ENCODE data around the gene ARHGAP22.
A peak's percentile ranks its signal among the peaks of the same experiment; 100 is the strongest.
"Not testable (repeated sequence)": the region's sequence is repeated elsewhere in the genome, so short reads cannot be mapped to it uniquely, and the experiment has no call there.

The ARHGAP22 gene

DNA sequence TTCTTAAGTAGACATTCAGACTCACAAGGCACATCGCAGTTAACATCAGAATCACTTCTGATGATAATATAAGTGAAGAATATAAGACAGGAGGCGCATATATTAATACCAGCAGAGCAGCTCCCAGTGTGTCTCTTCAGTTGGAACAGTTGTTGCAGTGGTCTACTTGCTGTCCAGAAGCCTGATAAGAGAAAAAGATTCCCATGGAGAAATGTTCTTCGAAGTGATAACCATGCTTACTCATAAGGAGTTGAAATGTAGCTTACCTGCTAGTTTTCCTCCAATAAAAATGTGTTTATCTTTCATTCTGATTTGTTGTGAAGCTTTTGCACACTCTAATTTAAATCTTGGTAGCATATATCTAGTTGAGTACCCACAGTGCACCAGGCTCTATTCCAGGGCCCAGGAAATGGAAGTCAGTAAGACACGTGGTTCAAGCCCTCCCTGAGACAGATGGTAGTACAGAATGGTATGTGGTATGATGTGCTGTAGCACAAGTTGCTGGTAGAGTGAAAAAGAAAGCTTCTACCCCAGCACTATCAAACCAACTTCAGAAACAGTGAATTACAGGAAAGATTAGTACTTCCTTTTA is 174.4 kb downstream of the ARHGAP22 start:
- no peak for DNase-seq (ENCODE audit: low spot score)

- no peak for DNase-seq (ENCODE audit: low spot score)
These were observed 175.6 kb downstream of the ARHGAP22 start for GRCh38 chr10:48429309-48429708.

GRCh38 chr10:48428896-48429295 is 176.0 kb downstream of the ARHGAP22 start:
- no peak for DNase-seq (ENCODE audit: low spot score)

DNA sequence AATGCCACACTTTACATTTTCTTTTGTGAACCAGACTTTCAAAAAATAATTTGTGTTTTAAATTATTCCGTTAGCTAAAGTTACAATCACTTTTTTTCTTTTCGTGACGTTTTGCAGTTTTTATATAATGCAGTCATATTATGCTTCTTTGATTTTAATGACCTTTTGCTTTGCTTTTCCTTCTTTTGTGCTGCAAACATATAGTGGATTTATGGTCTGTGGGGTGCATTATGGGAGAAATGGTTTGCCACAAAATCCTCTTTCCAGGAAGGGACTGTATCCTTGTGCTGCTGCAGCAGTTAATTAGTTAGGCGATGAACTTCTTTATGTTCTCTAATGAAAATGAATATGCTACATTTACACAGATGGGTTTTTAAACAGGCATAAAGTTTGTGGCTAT is 181.0 kb downstream of the ARHGAP22 start:
- DNase-seq (ENCODE audit: low spot score), result no peak

DNA sequence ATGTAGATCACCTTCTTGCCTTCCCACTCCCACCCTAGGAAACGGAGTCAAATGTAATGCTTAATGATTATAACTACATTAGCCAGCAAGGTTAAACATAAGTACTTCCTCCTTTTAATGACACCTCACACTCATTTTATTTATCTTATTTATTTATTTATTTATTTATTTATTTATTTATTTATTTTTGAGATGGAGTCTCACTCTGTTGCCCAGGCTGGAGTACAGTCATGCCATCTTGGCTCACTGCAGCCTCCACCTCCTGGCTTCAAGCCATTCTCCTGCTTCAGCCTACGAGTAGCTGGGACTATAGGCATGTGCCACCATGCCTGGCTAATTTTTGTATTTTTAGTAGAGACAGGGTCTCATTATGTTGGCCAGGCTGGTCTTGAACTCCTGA is 183.0 kb downstream of the ARHGAP22 start:
- not testable (repeated sequence) for DNase-seq (ENCODE audit: low spot score)

GRCh38 chr10:48419714-48420113 is 185.2 kb downstream of the ARHGAP22 start:
- no peak for DNase-seq (ENCODE audit: low spot score)

DNA sequence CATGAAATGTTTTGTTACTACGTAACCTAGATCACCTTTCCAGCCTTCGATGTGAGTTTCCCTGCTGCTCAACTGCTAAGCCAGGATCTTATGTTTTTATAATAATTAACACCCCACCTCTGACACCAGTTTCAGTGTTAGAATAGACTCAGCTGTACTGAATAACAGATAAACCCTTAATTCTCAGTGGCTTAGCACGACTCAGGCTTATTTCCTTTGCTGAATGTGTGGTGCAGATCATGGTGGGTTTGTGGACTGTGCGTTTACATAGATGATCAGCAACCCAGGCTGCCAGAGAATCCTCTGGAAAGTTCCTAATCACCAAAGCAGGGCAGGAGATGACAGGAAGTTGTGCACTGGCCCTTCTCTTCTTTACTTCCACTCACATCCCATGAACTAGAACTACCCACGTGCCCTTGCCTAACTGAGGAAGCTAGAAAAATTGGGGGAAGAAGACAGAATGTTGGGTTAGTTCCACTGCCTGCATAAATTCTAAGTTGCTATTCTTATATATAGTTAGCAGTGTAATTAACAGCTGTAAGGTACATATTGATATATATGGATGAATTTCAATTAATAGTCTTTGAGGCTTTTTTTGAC is 186.6 kb downstream of the ARHGAP22 start:
- DNase-seq (ENCODE audit: low spot score), result no peak

GRCh38 chr10:48417374-48417773 is 187.5 kb downstream of the ARHGAP22 start:
- DNase-seq (ENCODE audit: low spot score), result no peak

GRCh38 chr10:48416584-48417232 is 188.2 kb downstream of the ARHGAP22 start:
- no peak for DNase-seq (ENCODE audit: low spot score)

GRCh38 chr10:48414778-48415177 is 190.1 kb downstream of the ARHGAP22 start:
- DNase-seq (ENCODE audit: low spot score), result no peak

DNA sequence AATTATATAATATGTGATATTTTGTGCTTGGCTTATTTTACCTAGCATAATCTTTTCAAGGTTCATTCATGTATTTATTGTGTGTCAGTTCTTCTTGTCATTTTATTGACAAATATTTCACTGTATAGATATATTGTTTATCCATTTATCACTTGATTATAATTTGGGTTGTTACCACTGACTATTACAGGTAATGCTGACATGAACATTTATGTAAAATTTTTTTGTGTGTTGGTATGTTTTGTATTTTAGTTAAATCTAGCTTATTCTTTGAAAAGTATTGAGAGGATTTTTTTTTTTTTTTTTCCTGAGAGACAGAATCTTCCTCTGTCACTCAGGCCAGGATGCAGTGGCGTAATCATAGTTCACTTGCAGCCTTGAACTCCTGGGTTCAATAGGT is 190.7 kb downstream of the ARHGAP22 start:
- no peak for DNase-seq (ENCODE audit: low spot score)

- no peak for DNase-seq (ENCODE audit: low spot score)
These were observed 191.9 kb downstream of the ARHGAP22 start for GRCh38 chr10:48412933-48413332.

GRCh38 chr10:48412081-48412480 is 192.8 kb downstream of the ARHGAP22 start:
- DNase-seq (ENCODE audit: low spot score), result no peak

- no peak for DNase-seq (ENCODE audit: low spot score)
These were observed 193.4 kb downstream of the ARHGAP22 start for GRCh38 chr10:48411510-48411909.

- DNase-seq (ENCODE audit: low spot score), result no peak
These were observed 194.4 kb downstream of the ARHGAP22 start for GRCh38 chr10:48410503-48410902.

GRCh38 chr10:48406658-48407057 is 198.2 kb downstream of the ARHGAP22 start:
- DNase-seq (ENCODE audit: low spot score), result no peak

GRCh38 chr10:48406204-48406603 is 198.7 kb downstream of the ARHGAP22 start:
- DNase-seq (ENCODE audit: low spot score), result no peak

DNA sequence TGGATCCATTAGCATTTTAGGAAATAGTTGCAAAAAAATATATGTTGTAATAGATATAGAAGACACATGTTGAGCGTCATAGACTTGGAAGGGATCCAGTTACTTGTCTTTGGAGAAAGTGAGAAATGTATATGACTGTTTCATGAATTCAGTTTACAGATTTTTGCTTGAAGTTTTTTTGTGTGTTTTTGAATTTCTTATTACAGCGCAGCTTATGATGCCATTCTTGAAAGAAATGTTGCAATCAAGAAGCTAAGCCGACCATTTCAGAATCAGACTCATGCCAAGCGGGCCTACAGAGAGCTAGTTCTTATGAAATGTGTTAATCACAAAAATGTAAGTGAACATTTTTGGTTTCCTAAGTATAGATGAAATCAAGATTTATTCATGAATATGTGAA is 200.2 kb downstream of the ARHGAP22 start:
- no peak for DNase-seq (ENCODE audit: low spot score)

- DNase-seq (ENCODE audit: low spot score), result no peak
These were observed 204.0 kb downstream of the ARHGAP22 start for GRCh38 chr10:48400850-48401220.

- DNase-seq (ENCODE audit: low spot score), result no peak
These were observed 204.6 kb downstream of the ARHGAP22 start for GRCh38 chr10:48400129-48400849.

DNA sequence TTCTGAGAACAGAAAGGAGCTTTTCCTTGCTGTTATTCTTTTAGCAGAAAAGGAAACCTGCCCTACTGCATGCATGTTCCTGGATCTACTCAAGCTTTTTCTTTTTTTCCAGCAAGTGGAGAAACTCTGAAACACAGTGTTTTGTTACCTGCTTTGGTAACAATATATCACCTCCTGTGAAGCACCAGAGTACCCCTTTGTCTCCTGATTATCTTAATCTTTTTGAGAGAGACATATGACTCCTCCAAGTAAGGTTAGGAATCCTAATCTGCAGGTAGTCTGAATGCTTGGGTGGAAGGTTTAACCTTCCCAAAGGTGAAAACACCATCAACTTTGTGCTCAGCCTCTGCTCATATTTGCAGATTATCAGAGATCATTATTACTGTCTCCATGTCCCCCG is 205.3 kb downstream of the ARHGAP22 start:
- no peak for DNase-seq (ENCODE audit: low spot score)

GRCh38 chr10:48399056-48399541 is 205.8 kb downstream of the ARHGAP22 start:
- DNase-seq (ENCODE audit: low spot score), result peak; percentile 53

Measured in SK-N-DZ (cell line).